Measurements from ENCODE around the gene MGRN1.

MGRN1 gene

GRCh38 chr16:4609200-4610010 is 15.2 kb upstream of the MGRN1 start:
- no peak for TF ChIP-seq CTCF (IDR thresholded peaks at IDR 0.05; ENCODE audit: borderline replicate concordance, control extremely low read depth, extremely low read depth, insufficient read depth, missing control alignments)
- in situ Hi-C loops (cut with MboI; ENCODE audit: low sequenced_read_pairs, unreplicated experiment), result no loop called here
- DNase-seq (ENCODE audit: low spot score), result peak; percentile 15

GRCh38 chr16:4610011-4611005 is 14.3 kb upstream of the MGRN1 start:
- in situ Hi-C loops (cut with MboI; ENCODE audit: low sequenced_read_pairs, unreplicated experiment), result no loop called here
- DNase-seq (ENCODE audit: low spot score), result peak; percentile 29
- no peak for TF ChIP-seq CTCF (IDR thresholded peaks at IDR 0.05; ENCODE audit: borderline replicate concordance, control extremely low read depth, extremely low read depth, insufficient read depth, missing control alignments)

GRCh38 chr16:4611337-4612021 is 13.1 kb upstream of the MGRN1 start:
- DNase-seq (ENCODE audit: low spot score), result peak; percentile 25
- TF ChIP-seq CTCF (IDR thresholded peaks at IDR 0.05; ENCODE audit: borderline replicate concordance, control extremely low read depth, extremely low read depth, insufficient read depth, missing control alignments), result no peak
- in situ Hi-C loops (cut with MboI; ENCODE audit: low sequenced_read_pairs, unreplicated experiment), result no loop called here

- DNase-seq (ENCODE audit: low spot score), result peak; percentile 33
- TF ChIP-seq CTCF (IDR thresholded peaks at IDR 0.05; ENCODE audit: borderline replicate concordance, control extremely low read depth, extremely low read depth, insufficient read depth, missing control alignments), result no peak
Measured at GRCh38 chr16:4612474-4612931, 12.1 kb upstream of the MGRN1 start.

GRCh38 chr16:4612977-4613635 is 11.5 kb upstream of the MGRN1 start:
- TF ChIP-seq CTCF (IDR thresholded peaks at IDR 0.05; ENCODE audit: borderline replicate concordance, control extremely low read depth, extremely low read depth, insufficient read depth, missing control alignments), result no peak
- in situ Hi-C loops (cut with MboI; ENCODE audit: low sequenced_read_pairs, unreplicated experiment), result no loop called here
- no peak for DNase-seq (ENCODE audit: low spot score)

More at GRCh38 chr16:4612474-4612931, 12.1 kb upstream of the MGRN1 start:
- in situ Hi-C loops (cut with MboI; ENCODE audit: low sequenced_read_pairs, unreplicated experiment), result no loop called here

Measured in GM13976 (cell line).